HG02943 (cell line): ENCODE data around the gene ENTPD1.
A peak's percentile ranks its signal among the peaks of the same experiment; 100 is the strongest.
"Not testable (repeated sequence)": the region's sequence is repeated elsewhere in the genome, so short reads cannot be mapped to it uniquely, and the experiment has no call there.

Experiments used
- ATAC-seq: cut with Tn5 transposase; IDR thresholded peaks from one replicate; pipeline ENCODE4 v1.9.1; 2021; ENCODE audit warnings: mild to moderate bottlenecking, low read depth, moderate library complexity; ENCODE audit not compliant: unreplicated experiment

The ENTPD1 gene

DNA sequence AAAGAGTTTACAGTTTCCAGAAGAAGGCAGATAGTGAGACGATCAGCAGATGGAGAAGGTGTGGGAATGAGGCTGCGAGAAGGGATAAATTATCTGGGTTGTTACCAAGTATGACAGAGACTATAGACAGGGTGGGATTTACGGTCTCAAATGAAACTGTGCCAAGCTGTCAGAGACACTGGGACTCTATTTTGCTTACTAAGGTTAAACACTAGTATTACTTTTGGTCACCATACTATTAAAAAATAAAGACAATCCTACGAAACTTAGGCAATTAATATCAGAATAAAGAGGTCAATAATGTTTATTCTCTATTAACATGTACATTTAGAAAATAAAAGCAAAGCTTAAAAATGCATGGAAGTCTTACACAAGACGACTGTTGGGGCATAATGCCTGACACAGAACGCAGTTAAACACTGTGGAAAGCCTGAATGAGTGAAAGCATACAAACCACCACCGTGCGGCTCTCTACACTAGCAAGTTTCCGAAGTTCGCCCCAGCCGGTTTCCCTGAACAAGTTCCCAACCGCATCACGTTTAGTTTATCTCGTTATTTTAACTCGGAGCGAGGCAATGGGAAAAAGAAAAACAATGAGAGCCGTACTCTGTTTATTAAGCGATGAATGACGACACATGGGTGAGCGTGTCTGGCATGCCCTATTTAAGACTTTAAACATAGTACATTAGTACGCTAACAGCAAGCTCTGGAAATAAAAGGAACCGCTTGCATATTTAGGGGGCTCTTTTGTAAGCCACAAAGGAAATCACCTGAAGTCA lies 150.9 kb downstream of the ENTPD1 start:
- peak; percentile 28 for ATAC-seq

DNA sequence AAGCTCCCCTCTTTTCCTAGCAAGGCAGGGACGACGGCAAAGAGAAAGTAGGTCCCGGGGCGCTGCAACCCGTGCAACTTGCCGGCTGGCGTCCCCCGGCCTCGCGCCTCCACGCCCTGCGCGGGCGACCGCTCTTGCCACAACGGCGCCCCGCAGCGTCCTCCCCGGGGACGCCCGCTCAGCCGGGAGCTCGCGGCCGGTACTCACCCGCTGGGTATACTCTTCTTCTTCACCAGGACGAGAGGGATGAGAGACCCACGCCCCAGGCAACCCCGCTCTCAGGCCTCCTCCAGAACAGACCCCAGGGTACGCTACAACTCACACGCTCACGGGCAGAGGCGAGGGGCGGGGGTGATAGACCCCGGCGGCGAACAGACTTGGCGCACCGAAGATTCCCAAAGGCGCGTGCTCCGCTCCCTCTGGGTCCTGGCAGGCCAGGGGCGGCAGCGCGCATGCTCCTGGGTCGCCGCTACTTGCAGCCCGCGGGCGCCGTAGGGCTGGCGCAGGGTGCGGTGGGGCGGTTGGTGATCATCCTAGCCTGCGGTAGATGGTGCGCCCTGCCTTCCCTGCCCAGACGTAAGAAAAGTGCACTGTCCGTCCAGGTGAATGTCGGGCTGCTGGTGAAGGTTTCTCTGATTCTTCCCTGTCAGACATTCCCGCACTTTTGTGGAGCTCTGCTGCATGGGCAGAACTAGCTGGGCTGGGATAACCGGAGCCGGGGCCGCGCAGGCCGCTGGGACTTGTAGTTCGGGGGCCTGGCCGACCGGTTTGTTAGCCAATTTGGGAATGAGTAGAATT lies 151.7 kb downstream of the ENTPD1 start, which contains the start of gene CC2D2B:
TSS of gene CC2D2B (plus strand) at position 520 of the 798 bp plus-strand sequence. CDS start 3,349 bp downstream, outside the sequence.
- peak; percentile 80 for ATAC-seq

DNA sequence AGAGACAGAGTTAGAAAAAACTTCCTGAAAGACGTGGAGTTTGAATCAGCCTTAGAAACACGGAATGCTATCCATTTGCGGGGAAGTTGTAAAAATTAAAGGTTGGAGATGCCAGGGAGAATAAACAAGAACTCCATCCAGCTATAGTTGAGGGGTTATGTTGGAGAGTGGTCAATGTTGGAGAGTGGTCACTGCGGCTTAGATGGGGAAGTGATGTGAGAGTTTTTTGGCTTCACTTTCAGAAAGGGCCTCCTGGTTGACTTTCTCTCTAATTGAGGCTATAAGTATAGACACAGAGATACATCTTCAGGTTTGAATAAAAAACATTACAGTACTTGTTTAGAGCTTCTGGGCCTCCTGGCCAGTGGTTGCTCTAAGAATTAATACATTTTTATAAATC lies 152.5 kb downstream of the ENTPD1 start:
- ATAC-seq, result no peak

DNA sequence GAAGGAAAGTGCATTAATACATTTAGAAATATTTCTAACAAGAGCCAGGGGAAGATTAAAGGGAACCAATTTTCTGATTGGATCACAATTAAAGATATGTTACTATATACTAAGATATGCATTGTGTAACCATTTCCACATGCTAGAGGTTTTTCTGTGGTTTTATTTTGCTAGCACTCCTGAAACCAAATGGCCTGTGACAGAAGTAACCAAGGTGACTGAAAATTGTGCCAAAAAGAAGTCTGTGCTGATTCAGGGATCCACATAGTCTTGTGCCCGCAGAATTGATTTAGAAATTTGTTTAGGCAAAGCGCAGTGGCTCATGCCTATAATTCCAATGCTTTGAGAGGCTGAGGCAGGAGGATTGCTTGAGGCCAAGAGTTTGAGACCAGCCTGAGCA lies 153.6 kb downstream of the ENTPD1 start:
- no peak for ATAC-seq

- not testable (repeated sequence) for ATAC-seq
Measured at GRCh38 chr10:95916039-95916438, 160.1 kb downstream of the ENTPD1 start.
